Esophagus squamous epithelium (tissue), 4 donors: Measurements from ENCODE around the gene KLHL17.

Experiments
- POLR2A ChIP-seq, 4 donors: fragments of 450-650 bp; IDR thresholded peaks; one replicate each; pipeline ENCODE4 v1.6.1; 2017; ENCODE audit warnings: antibody characterized with exemption in 4 of 4, mild to moderate bottlenecking in 4 of 4, moderate library complexity in 3 of 4
- TF ChIP-seq, protein P1 (sequence below), 6 experiments: fragments of 450-650 bp in 4 of 6; fragments of 200-600 bp in 2 of 6; sonication (generic) in 2 of 6; IDR thresholded peaks; one replicate each; pipeline ENCODE4 v1.5.1; 2016 to 2019; ENCODE audit warnings: antibody characterized with exemption in 6 of 6, mild to moderate bottlenecking in 4 of 6, moderate library complexity in 4 of 6

DNA sequence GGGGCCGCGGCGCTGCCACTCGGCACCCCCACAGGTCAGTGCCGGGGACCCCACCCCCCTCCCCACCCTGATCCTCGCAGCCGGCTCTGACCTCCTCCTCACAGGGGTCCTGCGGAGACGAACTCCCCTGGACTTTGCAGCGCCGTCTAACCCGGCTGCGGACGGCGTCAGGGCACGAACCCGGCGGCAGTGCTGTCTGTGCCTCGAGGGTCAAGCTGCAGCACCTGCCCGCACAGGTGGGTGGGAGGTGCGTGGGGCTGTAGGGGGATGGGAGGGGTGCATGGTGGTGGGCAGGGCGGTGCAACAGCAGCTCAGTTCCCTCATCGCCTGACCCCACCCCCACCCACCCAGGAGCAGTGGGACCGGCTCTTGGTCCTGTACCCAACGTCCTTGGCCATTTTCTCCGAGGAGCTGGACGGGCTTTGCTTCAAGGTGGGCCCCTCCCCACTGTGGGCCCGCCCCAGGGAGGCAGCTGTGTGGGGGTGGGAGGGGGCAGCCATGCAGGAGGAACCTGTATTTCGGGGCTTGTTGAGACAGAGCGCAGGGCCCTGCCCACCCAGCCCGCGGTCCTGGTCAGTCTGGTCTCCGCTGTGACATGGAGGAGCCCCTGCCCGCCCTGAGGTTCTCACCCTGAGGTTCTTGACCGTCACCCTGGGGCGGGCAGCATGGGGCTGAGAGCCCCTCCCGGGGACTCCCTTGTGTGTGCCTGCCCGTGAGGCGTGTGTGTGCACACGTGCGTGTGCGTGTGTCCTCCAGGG lies 10.8 kb downstream of the KLHL17 start:
- TF ChIP-seq, protein P1, sequence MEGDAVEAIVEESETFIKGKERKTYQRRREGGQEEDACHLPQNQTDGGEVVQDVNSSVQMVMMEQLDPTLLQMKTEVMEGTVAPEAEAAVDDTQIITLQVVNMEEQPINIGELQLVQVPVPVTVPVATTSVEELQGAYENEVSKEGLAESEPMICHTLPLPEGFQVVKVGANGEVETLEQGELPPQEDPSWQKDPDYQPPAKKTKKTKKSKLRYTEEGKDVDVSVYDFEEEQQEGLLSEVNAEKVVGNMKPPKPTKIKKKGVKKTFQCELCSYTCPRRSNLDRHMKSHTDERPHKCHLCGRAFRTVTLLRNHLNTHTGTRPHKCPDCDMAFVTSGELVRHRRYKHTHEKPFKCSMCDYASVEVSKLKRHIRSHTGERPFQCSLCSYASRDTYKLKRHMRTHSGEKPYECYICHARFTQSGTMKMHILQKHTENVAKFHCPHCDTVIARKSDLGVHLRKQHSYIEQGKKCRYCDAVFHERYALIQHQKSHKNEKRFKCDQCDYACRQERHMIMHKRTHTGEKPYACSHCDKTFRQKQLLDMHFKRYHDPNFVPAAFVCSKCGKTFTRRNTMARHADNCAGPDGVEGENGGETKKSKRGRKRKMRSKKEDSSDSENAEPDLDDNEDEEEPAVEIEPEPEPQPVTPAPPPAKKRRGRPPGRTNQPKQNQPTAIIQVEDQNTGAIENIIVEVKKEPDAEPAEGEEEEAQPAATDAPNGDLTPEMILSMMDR (IDR thresholded peaks at IDR 0.05): no peak
- no peak for TF ChIP-seq POLR2A (IDR thresholded peaks at IDR 0.05)
